HFFc6 (cell line): ENCODE results near the gene OSBPL5. TPM values are rescaled to one million over a fixed set of nuclear protein-coding genes. Genes with fewer than 3 reads are reported as not detected.
A peak's percentile ranks its signal among the peaks of the same experiment; 100 is the strongest.

Source experiments
- DNase-seq: peaks from one replicate; pipeline ENCODE4 v3.0.0-alpha.2; 2018
- H3K27ac Mint-ChIP-seq: 2 replicates; pipeline ENCODE4 v1.8.0; 2020; ENCODE audit warnings: mild to moderate bottlenecking, mixed read lengths
- H3K27me3 Mint-ChIP-seq: 2 replicates; pipeline ENCODE4 v1.8.0; 2021; ENCODE audit warnings: mild to moderate bottlenecking, moderate library complexity, mixed read lengths; ENCODE audit not compliant: insufficient read depth
- H3K36me3 Mint-ChIP-seq: 2 replicates; pipeline ENCODE4 v1.8.0; 2021; ENCODE audit warnings: low read depth, mixed read lengths
- H3K4me1 Mint-ChIP-seq: 2 replicates; pipeline ENCODE4 v1.8.0; 2020; ENCODE audit warnings: low read depth, mixed read lengths
- H3K4me3 Mint-ChIP-seq: 2 replicates; pipeline ENCODE4 v1.8.0; 2020; ENCODE audit warnings: mild to moderate bottlenecking, moderate library complexity, mixed read lengths
- H3K9me3 Mint-ChIP-seq: 2 replicates; pipeline ENCODE4 v1.8.0; 2020; ENCODE audit warnings: mild to moderate bottlenecking, mixed read lengths
- total RNA-seq, 6 experiments: library from RNA; stranded (reverse); fragmentation: NEBNext Ultra II Directional; extraction: Animal tissue kit (Norgen Biotek cat#: 25700); gene quantifications; 2 replicates in 1 of 6; 3 replicates in 5 of 6; pipeline ENCODE4 v1.2.3, GENCODE V29; 2021
- TF ChIP-seq, protein P1 (sequence below): fragments of 200-600 bp; sonication (generic); IDR thresholded peaks from 2 replicates; pipeline ENCODE4 v1.5.0; 2021; ENCODE audit warnings: antibody characterized with exemption, mild to moderate bottlenecking

OSBPL5 gene
- total RNA-seq, 6 experiments from 2014 or later, result 32.6 to 42.6 (median 36.7) TPM

DNA sequence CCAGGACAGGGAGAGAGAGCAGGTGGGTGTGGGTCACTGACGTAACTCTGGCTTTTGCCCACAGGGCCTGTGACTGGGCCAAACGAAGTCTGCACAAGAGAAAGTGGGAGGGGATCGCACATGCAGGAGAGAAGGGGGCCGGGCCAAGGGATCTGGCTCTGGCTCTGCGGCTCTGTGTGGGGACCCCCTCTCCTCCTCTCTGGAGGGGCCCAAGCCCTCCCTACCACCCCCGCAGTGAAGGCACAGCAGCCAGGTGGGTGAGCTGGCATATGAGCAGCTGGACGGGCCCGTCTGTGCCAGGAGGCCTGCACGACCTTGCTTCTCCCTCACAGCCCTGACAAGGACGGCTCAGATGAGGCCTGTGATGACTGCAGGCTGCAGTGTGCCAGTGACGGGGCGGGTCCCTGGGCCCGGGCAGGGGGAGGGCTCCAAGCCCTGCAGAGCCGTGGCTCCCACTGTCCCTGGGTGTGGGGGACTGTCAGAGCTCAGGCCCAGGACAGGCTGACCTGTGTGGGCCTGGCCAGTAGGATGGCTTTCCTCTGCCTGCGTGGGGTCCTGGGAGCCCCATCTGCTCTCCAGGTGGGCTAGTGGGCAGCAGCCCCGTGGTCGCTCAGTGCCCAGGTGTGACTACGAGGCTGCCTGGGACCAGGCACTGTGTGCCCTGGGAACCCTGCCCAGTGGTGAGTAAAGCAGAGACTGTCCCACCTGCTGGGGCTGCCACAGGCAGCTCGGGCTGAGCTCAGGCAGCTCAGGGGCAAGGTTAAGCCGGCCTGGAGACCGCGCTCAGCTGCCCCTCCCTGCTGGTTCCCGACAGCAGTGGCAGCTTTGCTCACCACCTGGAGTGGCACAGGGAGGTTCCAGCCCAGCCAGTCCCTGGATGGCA is 31.3 kb upstream of the OSBPL5 start:
- no peaks in the 10 kb centered on the region for H3K36me3 Mint-ChIP-seq
- no peak overlapping the region for H3K4me3 Mint-ChIP-seq
- H3K9me3 Mint-ChIP-seq, result no peaks in the 10 kb centered on the region
- H3K27me3 Mint-ChIP-seq, result peaks cover 29% of the 10 kb centered on the region
- H3K27ac Mint-ChIP-seq, result no peak overlapping the region
- TF ChIP-seq, protein P1, sequence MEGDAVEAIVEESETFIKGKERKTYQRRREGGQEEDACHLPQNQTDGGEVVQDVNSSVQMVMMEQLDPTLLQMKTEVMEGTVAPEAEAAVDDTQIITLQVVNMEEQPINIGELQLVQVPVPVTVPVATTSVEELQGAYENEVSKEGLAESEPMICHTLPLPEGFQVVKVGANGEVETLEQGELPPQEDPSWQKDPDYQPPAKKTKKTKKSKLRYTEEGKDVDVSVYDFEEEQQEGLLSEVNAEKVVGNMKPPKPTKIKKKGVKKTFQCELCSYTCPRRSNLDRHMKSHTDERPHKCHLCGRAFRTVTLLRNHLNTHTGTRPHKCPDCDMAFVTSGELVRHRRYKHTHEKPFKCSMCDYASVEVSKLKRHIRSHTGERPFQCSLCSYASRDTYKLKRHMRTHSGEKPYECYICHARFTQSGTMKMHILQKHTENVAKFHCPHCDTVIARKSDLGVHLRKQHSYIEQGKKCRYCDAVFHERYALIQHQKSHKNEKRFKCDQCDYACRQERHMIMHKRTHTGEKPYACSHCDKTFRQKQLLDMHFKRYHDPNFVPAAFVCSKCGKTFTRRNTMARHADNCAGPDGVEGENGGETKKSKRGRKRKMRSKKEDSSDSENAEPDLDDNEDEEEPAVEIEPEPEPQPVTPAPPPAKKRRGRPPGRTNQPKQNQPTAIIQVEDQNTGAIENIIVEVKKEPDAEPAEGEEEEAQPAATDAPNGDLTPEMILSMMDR, result no peak
- no peaks in the 10 kb centered on the region for H3K4me1 Mint-ChIP-seq
- no peak for DNase-seq

DNA sequence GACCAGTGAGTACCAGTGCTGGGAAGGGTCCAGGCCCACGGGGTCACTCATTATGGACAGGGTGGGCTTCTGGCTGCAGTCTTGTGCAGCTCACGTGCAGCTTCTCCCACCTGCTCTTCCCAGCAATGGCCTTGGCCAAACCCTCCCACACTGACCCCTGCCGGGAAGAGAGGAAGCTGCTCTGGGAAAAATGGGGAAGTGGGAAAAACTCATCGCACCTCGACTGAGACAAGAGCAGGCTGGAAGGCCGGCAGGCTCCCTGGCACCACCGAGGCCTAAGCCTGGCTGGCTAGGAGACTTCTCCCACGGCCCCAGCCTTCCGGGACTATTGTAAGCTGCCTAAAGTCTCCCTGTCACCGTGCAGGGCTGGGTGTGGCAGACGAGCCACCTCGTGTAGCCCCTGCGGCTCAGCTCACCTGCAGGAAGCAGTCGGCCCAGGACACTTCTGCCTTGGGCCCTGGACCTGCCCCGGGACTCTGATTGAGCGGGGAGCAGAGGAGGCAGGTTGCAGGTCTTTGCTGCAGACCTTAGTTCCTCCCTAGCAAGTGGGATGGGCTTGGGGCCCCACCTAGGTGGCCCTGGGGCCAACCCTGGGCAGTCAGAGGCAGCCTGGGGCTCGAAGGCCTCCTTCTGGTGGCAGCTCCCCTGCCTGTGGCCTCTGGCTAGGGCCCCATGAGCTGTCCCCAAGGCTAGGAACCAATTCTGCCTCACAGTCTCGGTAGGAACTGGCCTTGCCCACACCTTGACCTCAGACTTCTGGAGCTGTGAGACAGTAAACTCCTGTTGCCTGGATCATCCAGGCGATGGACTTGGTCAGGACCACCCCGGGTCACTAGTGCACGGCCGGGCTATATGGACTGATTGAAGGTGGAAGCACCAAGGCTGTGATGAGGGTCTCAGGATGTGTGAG is 30.4 kb upstream of the OSBPL5 start:
- H3K27ac Mint-ChIP-seq, result no peak overlapping the region
- no peak for DNase-seq
- H3K4me1 Mint-ChIP-seq, result no peaks in the 10 kb centered on the region
- TF ChIP-seq, protein P1, result peak; percentile 70
- H3K9me3 Mint-ChIP-seq, result no peaks in the 10 kb centered on the region
- H3K36me3 Mint-ChIP-seq, result no peaks in the 10 kb centered on the region
- H3K4me3 Mint-ChIP-seq, result no peak overlapping the region
- peaks cover 26% of the 10 kb centered on the region for H3K27me3 Mint-ChIP-seq

DNA sequence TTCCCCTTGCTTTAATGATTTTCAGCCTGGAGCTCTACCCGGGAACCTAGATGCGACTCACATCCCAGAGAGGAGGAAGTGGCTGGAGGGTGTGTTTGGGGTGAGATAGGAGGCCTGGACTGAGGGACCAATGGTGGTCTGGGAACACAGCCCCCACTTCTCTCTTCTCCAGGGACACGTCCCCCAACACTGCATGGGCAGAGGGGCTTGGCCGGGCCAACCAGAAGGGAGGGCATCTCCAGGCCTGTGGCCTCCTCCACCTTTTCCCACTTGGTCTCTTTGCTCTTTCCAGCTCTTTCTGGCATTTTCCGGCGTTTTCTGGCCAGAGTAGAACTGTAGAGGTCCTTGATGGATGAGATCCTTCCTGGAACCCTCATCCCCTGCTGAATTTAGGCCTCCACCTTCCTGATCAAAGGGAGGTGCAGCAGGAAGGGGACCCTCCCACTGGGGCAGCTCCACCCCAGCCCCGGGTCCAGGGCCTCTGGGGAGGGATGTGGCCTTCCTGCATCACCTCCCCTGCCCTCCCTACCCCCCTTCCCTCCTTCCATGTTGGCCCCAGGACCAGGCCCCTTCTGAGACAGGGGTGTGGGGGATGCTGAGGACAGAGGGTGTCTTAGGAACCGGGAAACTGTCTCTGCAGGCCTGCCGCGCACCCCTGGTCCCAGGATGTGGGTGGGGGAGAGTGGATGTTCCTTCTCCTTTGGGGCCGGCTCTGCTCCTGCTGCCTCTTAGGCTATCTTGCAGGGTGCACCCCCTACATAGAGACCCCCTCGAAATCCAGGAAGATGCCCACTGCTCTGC is 29.1 kb upstream of the OSBPL5 start:
- Mint-ChIP-seq H3K27ac (no peak overlapping the region), H3K4me1 (no peaks in the 10 kb centered on the region), H3K27me3 (peaks cover 23% of the 10 kb centered on the region), H3K4me3 (no peak overlapping the region), H3K36me3 (no peaks in the 10 kb centered on the region; the same call in 1 of the 2 replicates), H3K9me3 (no peaks in the 10 kb centered on the region)
- DNase-seq, result no peak
- TF ChIP-seq, protein P1, result no peak

DNA sequence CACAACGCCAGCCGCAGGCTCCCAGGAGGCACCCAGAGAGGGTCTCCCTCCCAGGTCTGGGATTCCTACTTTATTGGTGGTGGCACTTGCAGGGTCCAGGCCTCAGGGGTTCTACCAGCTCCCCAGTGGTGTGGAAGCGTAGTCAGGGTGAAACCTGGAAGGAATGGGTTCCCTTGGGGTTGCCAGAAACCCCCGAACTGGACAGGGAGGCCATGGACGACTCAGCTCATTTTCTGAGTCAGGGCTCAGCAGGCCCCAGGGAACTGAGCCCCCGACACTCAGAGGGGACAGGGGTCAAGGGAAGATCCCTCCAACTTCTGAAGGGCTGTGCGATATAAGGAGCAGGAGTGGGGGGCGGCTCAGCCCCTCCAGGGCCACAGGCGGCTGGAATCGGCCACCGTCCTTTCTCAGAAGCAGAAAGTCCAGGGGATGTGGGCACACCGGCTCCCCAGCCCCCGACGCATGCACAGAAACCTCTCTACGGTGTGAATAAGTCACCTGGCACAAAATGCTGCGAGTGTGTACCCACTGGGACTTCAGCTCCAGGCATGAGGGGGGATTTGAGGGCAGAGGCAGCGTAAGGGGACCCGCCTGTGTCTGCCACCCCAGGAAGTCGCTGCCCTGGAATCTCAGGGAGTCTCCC is 28.4 kb upstream of the OSBPL5 start:
- peaks cover 23% of the 10 kb centered on the region for H3K27me3 Mint-ChIP-seq
- TF ChIP-seq, protein P1, result no peak
- no peaks in the 10 kb centered on the region; the same call in 1 of the 2 replicates for H3K36me3 Mint-ChIP-seq
- H3K4me3 Mint-ChIP-seq, result no peak overlapping the region
- no peak overlapping the region for H3K27ac Mint-ChIP-seq
- H3K9me3 Mint-ChIP-seq, result no peaks in the 10 kb centered on the region
- DNase-seq, result no peak
- no peaks in the 10 kb centered on the region for H3K4me1 Mint-ChIP-seq
